PC-9 (cell line): ENCODE results near the gene MACROD2. TPM values are rescaled to one million over a fixed set of nuclear protein-coding genes. Genes with fewer than 3 reads are reported as not detected.

ENCODE experiments used
- BruUV-seq: library from RNA; stranded (reverse); fragments of 400-500 nt; replicated peaks from 2 replicates; lab custom pipeline; 2021; lab: Mats Ljungman, UMichigan
- CTCF ChIA-PET: fragments of 300-600 bp; sonication (Branson Sonifier 250); formaldehyde crosslinking; loops from one replicate; lab custom pipeline; 2022; ENCODE audit warnings: antibody characterized with exemption; lab: Charles Lee
- POLR2A ChIA-PET: fragments of 300-600 bp; sonication (Branson Sonifier 250); formaldehyde crosslinking; loops from one replicate; lab custom pipeline; 2022; ENCODE audit warnings: antibody characterized with exemption; ENCODE audit not compliant: unreplicated experiment; lab: Charles Lee
- DNase-seq, 2 experiments: peaks; one replicate each; pipeline versions ENCODE4 v3.0.0 to v3.0.0-alpha.2; 2015 to 2022; ENCODE audit warnings: mixed read lengths in 1 of 2
- H2AFZ ChIP-seq: fragments of 200-600 bp; sonication (generic); 2 replicates; pipeline ENCODE4 v1.8.1; 2017; ENCODE audit warnings: antibody characterized with exemption
- H3F3A ChIP-seq: fragments of 200-600 bp; sonication (generic); 2 replicates; pipeline ENCODE4 v1.8.1; 2017; ENCODE audit warnings: antibody characterized with exemption, mild to moderate bottlenecking, low read depth; ENCODE audit not compliant: insufficient read depth
- H3K27ac ChIP-seq: fragments of 200-600 bp; sonication (generic); 2 replicates; pipeline ENCODE4 v1.6.1; 2016; ENCODE audit warnings: mixed run types
- H3K27me3 ChIP-seq: fragments of 200-600 bp; sonication (generic); 2 replicates; pipeline ENCODE4 v1.6.1; 2016; ENCODE audit warnings: low read depth, mixed run types; ENCODE audit not compliant: insufficient read depth
- H3K36me3 ChIP-seq: fragments of 200-600 bp; sonication (generic); 2 replicates; pipeline ENCODE4 v1.6.1; 2016; ENCODE audit warnings: low read depth, mixed run types
- H3K4me1 ChIP-seq: fragments of 200-600 bp; sonication (generic); replicated peaks from 2 replicates; pipeline ENCODE4 v1.6.1; 2016; ENCODE audit warnings: mixed run types; ENCODE audit not compliant: insufficient read depth
- H3K4me2 ChIP-seq: fragments of 200-600 bp; sonication (generic); 2 replicates; pipeline ENCODE4 v1.6.1; 2017; ENCODE audit warnings: mixed run types
- H3K4me3 ChIP-seq: fragments of 200-600 bp; sonication (generic); 2 replicates; pipeline ENCODE4 v1.6.1; 2016; ENCODE audit warnings: mixed run types
- H3K79me2 ChIP-seq: fragments of 200-600 bp; sonication (generic); 2 replicates; pipeline ENCODE4 v1.6.1; 2017; ENCODE audit warnings: low read depth, mixed run types
- H3K9me2 ChIP-seq: fragments of 200-600 bp; sonication (generic); 2 replicates; pipeline ENCODE4 v1.8.1; 2017; ENCODE audit warnings: mild to moderate bottlenecking; ENCODE audit not compliant: insufficient read depth
- H3K9me3 ChIP-seq: fragments of 200-600 bp; sonication (generic); 2 replicates; pipeline ENCODE4 v1.8.1; 2016; ENCODE audit warnings: low read depth; ENCODE audit not compliant: insufficient read depth
- H4K20me1 ChIP-seq: fragments of 200-600 bp; sonication (generic); 2 replicates; pipeline ENCODE4 v1.8.1; 2017; ENCODE audit not compliant: insufficient read depth
- CTCF ChIP-seq: fragments of 200-600 bp; sonication (generic); conservative IDR thresholded peaks from 2 replicates; pipeline ENCODE4 v1.6.1; 2017; ENCODE audit warnings: mixed run types, antibody characterized with exemption, mild to moderate bottlenecking, moderate library complexity
- EZH2 ChIP-seq: fragments of 200-600 bp; sonication (generic); IDR thresholded peaks from 2 replicates; pipeline ENCODE4 v1.8.0; 2017; ENCODE audit warnings: antibody characterized with exemption, low read depth
- intact Hi-C: fragments of 100-400 bp; cut with micrococcal nuclease; formaldehyde crosslinking; loops from one replicate; pipeline ENCODE4 v1.10.0; 2022; ENCODE audit not compliant: unreplicated experiment
- total RNA-seq: library from RNA; stranded (reverse); gene quantifications from 2 replicates; pipeline ENCODE4 v1.2.3, GENCODE V29; 2021

MACROD2 gene
- total RNA-seq, 1 experiment from 2014 or later: 11.4 TPM

GRCh38 chr20:15060265-15061060 lies 1065.1 kb downstream of the MACROD2 start:
- no peak for TF ChIP-seq EZH2
- no peak for TF ChIP-seq CTCF

GRCh38 chr20:15061061-15061430 lies 1065.7 kb downstream of the MACROD2 start:
- no peaks in the 10 kb centered on the region for H3F3A ChIP-seq
- peaks cover 27% of the 10 kb centered on the region for H3K4me1 ChIP-seq
- no TSS peak for BruUV-seq
- DNase-seq: peak in 1 of 2 experiments; percentile 38
- H3K79me2 ChIP-seq: no peaks in the 10 kb centered on the region
- H3K9me3 ChIP-seq: no peaks in the 10 kb centered on the region
- H3K4me2 ChIP-seq: peak overlapping the region; percentile 36; the same call in 1 of the 2 replicates
- intact Hi-C loops: no loop called here
- H3K27ac ChIP-seq: peak overlapping the region; percentile 30; the same call in 1 of the 2 replicates
- ChIA-PET CTCF (no interaction called here), POLR2A (interaction anchor here (0.6 kb wide), 1 partner anchor 19 kb away, joined by 3 read pairs; no protein-coding TSS in a partner anchor)
- H4K20me1 ChIP-seq: no peaks in the 10 kb centered on the region
- H3K4me3 ChIP-seq: no peak overlapping the region
- H2AFZ ChIP-seq: no peak overlapping the region
- no peaks in the 10 kb centered on the region for H3K27me3 ChIP-seq
- no peak for TF ChIP-seq CTCF
- no peak for TF ChIP-seq EZH2
- no peaks in the 10 kb centered on the region for H3K36me3 ChIP-seq
- no peaks in the 10 kb centered on the region for H3K9me2 ChIP-seq

More at GRCh38 chr20:15060265-15061060, 1065.1 kb downstream of the MACROD2 start:
- H3K36me3 ChIP-seq: no peaks in the 10 kb centered on the region
- H3K4me2 ChIP-seq: 0 out of 2 replicates have a peak overlapping the region, but pooled peaks have one; percentile 36
- no peak overlapping the region for H2AFZ ChIP-seq
- H3K9me2 ChIP-seq: no peaks in the 10 kb centered on the region
- no peaks in the 10 kb centered on the region for H3K9me3 ChIP-seq
- H4K20me1 ChIP-seq: no peaks in the 10 kb centered on the region
- H3F3A ChIP-seq: no peaks in the 10 kb centered on the region
- POLR2A ChIA-PET: interaction anchor here (0.6 kb wide), 1 partner anchor 18 kb away, joined by 3 read pairs; no protein-coding TSS in a partner anchor
- no peak overlapping the region for H3K4me3 ChIP-seq
- no TSS peak for BruUV-seq
- H3K27me3 ChIP-seq: no peaks in the 10 kb centered on the region
- no peaks in the 10 kb centered on the region for H3K79me2 ChIP-seq
- no peak for DNase-seq
- H3K4me1 ChIP-seq: peaks cover 27% of the 10 kb centered on the region
- intact Hi-C loops: no loop called here
- H3K27ac ChIP-seq: no peak overlapping the region
- CTCF ChIA-PET: no interaction called here

- H3K9me3 ChIP-seq: no peaks in the 10 kb centered on the region
- intact Hi-C loops: no loop called here
- no peaks in the 10 kb centered on the region for H4K20me1 ChIP-seq
- TF ChIP-seq EZH2 (no peak), CTCF (no peak)
- CTCF ChIA-PET: no interaction called here
- no peaks in the 10 kb centered on the region for H3K27me3 ChIP-seq
- H3K4me2 ChIP-seq: peak overlapping the region; percentile 36
- no peak overlapping the region for H2AFZ ChIP-seq
- no peaks in the 10 kb centered on the region for H3K9me2 ChIP-seq
- H3F3A ChIP-seq: no peaks in the 10 kb centered on the region
- H3K79me2 ChIP-seq: no peaks in the 10 kb centered on the region
- POLR2A ChIA-PET: no interaction called here
- peak in 1 of 2 experiments; percentile 78 for DNase-seq
- peaks cover 27% of the 10 kb centered on the region for H3K4me1 ChIP-seq
- no peaks in the 10 kb centered on the region for H3K36me3 ChIP-seq
- no peak overlapping the region for H3K4me3 ChIP-seq
- H3K27ac ChIP-seq: peak overlapping the region; percentile 30; the same call in 1 of the 2 replicates
- no TSS peak for BruUV-seq
Measured at GRCh38 chr20:15061955-15062354, 1066.6 kb downstream of the MACROD2 start.
